Measurements from ENCODE around the gene ARHGAP6. TPM values are rescaled to one million over a fixed set of nuclear protein-coding genes. Genes with fewer than 3 reads are reported as not detected.
"Not testable (repeated sequence)": the region's sequence is repeated elsewhere in the genome, so short reads cannot be mapped to it uniquely, and the experiment has no call there.

ARHGAP6 gene
- polyA plus RNA-seq, 1 donor, result 5.1 TPM

DNA sequence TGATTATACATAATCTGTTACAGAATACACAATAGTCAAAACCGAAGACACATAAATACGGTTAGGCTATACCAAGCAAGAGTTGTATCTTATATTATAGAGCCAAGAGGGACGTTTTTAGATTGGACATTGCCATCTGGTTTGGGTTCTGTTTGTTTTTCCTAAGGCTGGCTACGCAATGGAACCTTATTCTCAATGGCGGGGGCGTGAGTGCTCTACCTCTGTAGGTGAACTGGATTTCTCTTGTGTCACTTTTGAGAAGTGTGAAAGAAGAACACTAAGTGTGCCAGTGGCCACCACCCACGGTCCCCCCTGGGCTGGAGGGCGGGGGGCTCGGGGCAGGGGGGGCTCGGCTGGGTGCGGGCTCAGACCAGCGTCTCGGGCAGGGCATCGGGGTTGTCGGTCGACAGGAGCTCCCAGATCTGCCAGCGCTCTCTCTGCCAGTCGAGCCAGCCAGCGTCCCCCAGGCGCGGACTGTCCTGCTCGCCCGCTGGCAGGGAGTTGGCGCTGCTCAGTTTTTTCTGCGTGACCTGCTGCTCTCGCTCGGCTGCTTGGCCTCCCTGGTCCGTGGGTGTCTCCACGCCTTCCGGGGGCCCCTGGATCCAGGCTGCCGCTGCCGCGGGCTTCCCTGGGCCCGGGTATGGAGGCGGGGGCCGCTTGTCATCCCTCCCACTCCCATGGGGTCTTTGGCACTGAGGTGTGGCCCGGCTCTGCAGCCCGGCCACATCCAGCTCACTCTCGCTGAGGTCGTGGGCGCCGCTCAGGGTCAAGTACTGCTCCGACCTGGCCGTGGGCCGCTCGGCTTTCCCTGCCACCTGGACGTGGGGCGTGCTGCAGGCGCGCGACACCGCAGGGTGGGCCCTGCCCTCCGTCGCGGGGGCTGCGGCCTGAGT lies 527.0 kb downstream of the ARHGAP6 start:
- Histone ChIP-seq H3K4me1 (ENCODE audit: control insufficient read depth, insufficient read depth, low read length) (peaks cover 4% of the 10 kb centered on the region), H3K4me3 (ENCODE audit: low read length) (no peak overlapping the region), H3K36me3 (ENCODE audit: control insufficient read depth, insufficient read depth, low read length) (no peaks in the 10 kb centered on the region), H3K27me3 (ENCODE audit: control insufficient read depth, insufficient read depth, low read length) (no peaks in the 10 kb centered on the region), H3K27ac (ENCODE audit: low read length) (no peak overlapping the region), H3K9me3 (ENCODE audit: control insufficient read depth, low read depth, low read length) (no peaks in the 10 kb centered on the region)
- no peak for DNase-seq
- no CpG with 5 or more reads among the region's 56 CpGs for WGBS (ENCODE audit: insufficient coverage, low lambda C conversion rate)

DNA sequence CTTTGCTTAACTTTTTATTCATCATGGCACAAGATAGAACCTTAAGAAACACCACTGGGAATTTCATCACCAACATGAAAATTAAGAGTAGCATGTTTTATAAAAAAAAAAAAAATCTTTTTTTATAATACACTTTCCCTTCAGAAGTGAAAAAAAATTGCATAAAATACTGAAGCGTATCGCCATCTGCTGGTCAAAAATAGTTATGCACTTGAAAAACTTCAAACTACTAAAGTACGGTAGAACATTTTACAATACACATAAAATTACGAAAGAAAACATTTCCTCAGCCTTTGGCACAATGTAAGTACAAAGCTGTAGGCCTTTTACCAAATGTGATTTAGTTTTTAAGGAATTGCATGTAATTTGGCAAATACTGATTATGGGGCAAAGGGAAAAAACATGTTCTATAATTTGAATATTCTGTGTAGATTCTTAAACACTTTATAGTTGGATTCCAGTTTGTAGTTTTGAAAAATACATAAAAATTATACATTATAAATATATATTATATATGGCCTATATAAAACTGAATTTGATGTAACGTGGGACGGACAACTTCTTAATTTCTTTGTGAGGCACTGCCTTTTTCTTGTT lies 528.1 kb downstream of the ARHGAP6 start:
- no CpG with 5 or more reads among the region's 6 CpGs for WGBS (ENCODE audit: insufficient coverage, low lambda C conversion rate)
- H3K4me1 ChIP-seq (ENCODE audit: control insufficient read depth, insufficient read depth, low read length), result peaks cover 4% of the 10 kb centered on the region
- H3K4me3 ChIP-seq (ENCODE audit: low read length), result no peak overlapping the region
- H3K27me3 ChIP-seq (ENCODE audit: control insufficient read depth, insufficient read depth, low read length), result no peaks in the 10 kb centered on the region
- peak; percentile 19 to 30 for DNase-seq
- H3K27ac ChIP-seq (ENCODE audit: low read length), result no peak overlapping the region
- H3K36me3 ChIP-seq (ENCODE audit: control insufficient read depth, insufficient read depth, low read length), result no peaks in the 10 kb centered on the region
- H3K9me3 ChIP-seq (ENCODE audit: control insufficient read depth, low read depth, low read length), result no peaks in the 10 kb centered on the region

- no peaks in the 10 kb centered on the region for H3K27me3 ChIP-seq (ENCODE audit: control insufficient read depth, insufficient read depth, low read length)
- no peak for DNase-seq
- no peak overlapping the region for H3K27ac ChIP-seq (ENCODE audit: low read length)
- no CpG with 5 or more reads among the region's 2 CpGs for WGBS (ENCODE audit: insufficient coverage, low lambda C conversion rate)
- H3K9me3 ChIP-seq (ENCODE audit: control insufficient read depth, low read depth, low read length), result no peaks in the 10 kb centered on the region
- no peak overlapping the region for H3K4me3 ChIP-seq (ENCODE audit: low read length)
- H3K4me1 ChIP-seq (ENCODE audit: control insufficient read depth, insufficient read depth, low read length), result peaks cover 8% of the 10 kb centered on the region
- H3K36me3 ChIP-seq (ENCODE audit: control insufficient read depth, insufficient read depth, low read length), result no peaks in the 10 kb centered on the region
These were observed 530.0 kb downstream of the ARHGAP6 start for GRCh38 chrX:11135564-11136185.

DNA sequence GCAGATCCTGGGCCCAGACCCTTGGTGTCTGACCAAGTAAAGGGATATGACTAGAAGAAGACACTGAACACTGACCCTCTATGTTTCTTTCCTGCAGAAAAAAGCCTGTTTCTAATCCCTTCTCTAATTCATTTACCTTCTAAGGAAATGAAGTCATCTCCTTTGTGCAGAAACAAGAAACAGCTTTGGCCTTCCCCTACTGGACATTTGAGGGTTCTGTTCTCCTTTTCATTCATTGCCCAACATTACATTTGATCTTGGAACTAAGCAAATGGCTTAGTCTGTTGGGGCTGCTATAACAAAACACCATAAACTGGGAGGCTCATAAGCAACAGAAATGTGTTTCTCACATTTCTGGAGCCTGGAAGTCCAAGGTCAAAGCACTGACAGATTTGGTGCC lies 534.6 kb downstream of the ARHGAP6 start:
- Histone ChIP-seq H3K27ac (ENCODE audit: low read length) (no peak overlapping the region), H3K27me3 (ENCODE audit: control insufficient read depth, insufficient read depth, low read length) (no peaks in the 10 kb centered on the region), H3K36me3 (ENCODE audit: control insufficient read depth, insufficient read depth, low read length) (no peaks in the 10 kb centered on the region), H3K4me3 (ENCODE audit: low read length) (no peak overlapping the region), H3K9me3 (ENCODE audit: control insufficient read depth, low read depth, low read length) (no peaks in the 10 kb centered on the region), H3K4me1 (ENCODE audit: control insufficient read depth, insufficient read depth, low read length) (peaks cover 17% of the 10 kb centered on the region)
- no peak for DNase-seq

- peak overlapping the region; percentile 63 for H3K27ac ChIP-seq (ENCODE audit: low read length)
- no CpG with 5 or more reads among the region's 3 CpGs for WGBS (ENCODE audit: insufficient coverage, low lambda C conversion rate)
- peak; percentile 43 to 81 for DNase-seq
These were observed 535.6 kb downstream of the ARHGAP6 start for GRCh38 chrX:11130136-11130535.

GRCh38 chrX:11129534-11130105 lies 536.1 kb downstream of the ARHGAP6 start:
- peak overlapping the region; percentile 43 for H3K27ac ChIP-seq (ENCODE audit: low read length)
- WGBS (ENCODE audit: insufficient coverage, low lambda C conversion rate), result 57% methylated on average over 2 of the region's 5 CpGs
- DNase-seq, result no peak
- no peaks in the 10 kb centered on the region for H3K27me3 ChIP-seq (ENCODE audit: control insufficient read depth, insufficient read depth, low read length)
- H3K36me3 ChIP-seq (ENCODE audit: control insufficient read depth, insufficient read depth, low read length), result no peaks in the 10 kb centered on the region
- peaks cover 16% of the 10 kb centered on the region for H3K4me1 ChIP-seq (ENCODE audit: control insufficient read depth, insufficient read depth, low read length)
- H3K4me3 ChIP-seq (ENCODE audit: low read length), result no peak overlapping the region
- H3K9me3 ChIP-seq (ENCODE audit: control insufficient read depth, low read depth, low read length), result no peaks in the 10 kb centered on the region

More at GRCh38 chrX:11130136-11130535, 535.6 kb downstream of the ARHGAP6 start:
- Histone ChIP-seq H3K36me3 (ENCODE audit: control insufficient read depth, insufficient read depth, low read length) (no peaks in the 10 kb centered on the region), H3K4me3 (ENCODE audit: low read length) (no peak overlapping the region), H3K27me3 (ENCODE audit: control insufficient read depth, insufficient read depth, low read length) (no peaks in the 10 kb centered on the region), H3K9me3 (ENCODE audit: control insufficient read depth, low read depth, low read length) (no peaks in the 10 kb centered on the region), H3K4me1 (ENCODE audit: control insufficient read depth, insufficient read depth, low read length) (peaks cover 16% of the 10 kb centered on the region)

GRCh38 chrX:11125060-11125459 lies 540.7 kb downstream of the ARHGAP6 start:
- no CpG with 5 or more reads among the region's 5 CpGs for WGBS (ENCODE audit: insufficient coverage, low lambda C conversion rate)
- peak; percentile 23 to 69 for DNase-seq
- peaks cover 9% of the 10 kb centered on the region for H3K4me1 ChIP-seq (ENCODE audit: control insufficient read depth, insufficient read depth, low read length)
- H3K27ac ChIP-seq (ENCODE audit: low read length), result peak overlapping the region; percentile 52
- H3K4me3 ChIP-seq (ENCODE audit: low read length), result no peak overlapping the region
- H3K36me3 ChIP-seq (ENCODE audit: control insufficient read depth, insufficient read depth, low read length), result peaks cover 16% of the 10 kb centered on the region
- no peaks in the 10 kb centered on the region for H3K9me3 ChIP-seq (ENCODE audit: control insufficient read depth, low read depth, low read length)
- no peaks in the 10 kb centered on the region for H3K27me3 ChIP-seq (ENCODE audit: control insufficient read depth, insufficient read depth, low read length)

DNA sequence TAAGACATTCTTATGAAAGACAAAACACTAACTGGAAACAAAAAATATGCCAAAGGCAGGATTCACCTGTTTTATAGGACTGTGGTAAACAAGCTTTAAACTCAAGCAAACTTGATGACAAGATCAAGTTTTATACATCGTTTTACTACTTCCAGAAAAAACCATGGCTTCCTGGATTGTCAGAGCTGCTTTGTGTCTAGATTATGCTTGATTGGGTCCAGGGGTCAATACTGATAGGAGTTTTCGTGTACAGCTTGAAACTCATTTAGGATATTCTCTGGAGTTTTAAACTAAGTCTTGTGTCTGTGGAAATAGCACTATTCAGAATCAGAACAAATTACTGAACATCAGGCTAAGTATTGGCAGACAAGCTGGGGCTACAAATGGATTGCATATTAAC lies 541.6 kb downstream of the ARHGAP6 start:
- peak; percentile 18 to 64 for DNase-seq
- H3K27ac ChIP-seq (ENCODE audit: low read length), result peak overlapping the region; percentile 52

GRCh38 chrX:11123087-11123486 lies 542.6 kb downstream of the ARHGAP6 start:
- not testable (repeated sequence) for DNase-seq; H3K4me3 ChIP-seq (ENCODE audit: low read length); H3K27ac ChIP-seq (ENCODE audit: low read length); H3K9me3 ChIP-seq (ENCODE audit: control insufficient read depth, low read depth, low read length); H3K4me1 ChIP-seq (ENCODE audit: control insufficient read depth, insufficient read depth, low read length); H3K27me3 ChIP-seq (ENCODE audit: control insufficient read depth, insufficient read depth, low read length)
- WGBS (ENCODE audit: insufficient coverage, low lambda C conversion rate), result no CpG with 5 or more reads among the region's 6 CpGs
- peaks cover 30% of the 10 kb centered on the region for H3K36me3 ChIP-seq (ENCODE audit: control insufficient read depth, insufficient read depth, low read length)

More for the DNA sequence above, 541.6 kb downstream of the ARHGAP6 start:
- Histone ChIP-seq H3K27me3 (ENCODE audit: control insufficient read depth, insufficient read depth, low read length) (no peaks in the 10 kb centered on the region), H3K4me3 (ENCODE audit: low read length) (no peak overlapping the region), H3K9me3 (ENCODE audit: control insufficient read depth, low read depth, low read length) (no peaks in the 10 kb centered on the region), H3K4me1 (ENCODE audit: control insufficient read depth, insufficient read depth, low read length) (peaks cover 2% of the 10 kb centered on the region), H3K36me3 (ENCODE audit: control insufficient read depth, insufficient read depth, low read length) (peaks cover 22% of the 10 kb centered on the region)
- WGBS (ENCODE audit: insufficient coverage, low lambda C conversion rate), result no CpG with 5 or more reads among the region's 2 CpGs

GRCh38 chrX:11119313-11119943 lies 546.3 kb downstream of the ARHGAP6 start:
- WGBS (ENCODE audit: insufficient coverage, low lambda C conversion rate), result no CpG with 5 or more reads among the region's 8 CpGs
- Histone ChIP-seq H3K4me3 (ENCODE audit: low read length) (no peak overlapping the region), H3K27ac (ENCODE audit: low read length) (no peak overlapping the region), H3K9me3 (ENCODE audit: control insufficient read depth, low read depth, low read length) (no peaks in the 10 kb centered on the region), H3K4me1 (ENCODE audit: control insufficient read depth, insufficient read depth, low read length) (no peaks in the 10 kb centered on the region), H3K36me3 (ENCODE audit: control insufficient read depth, insufficient read depth, low read length) (peaks cover 59% of the 10 kb centered on the region), H3K27me3 (ENCODE audit: control insufficient read depth, insufficient read depth, low read length) (no peaks in the 10 kb centered on the region)
- DNase-seq, result no peak

All from large intestine (tissue), 3 donors.